ENCODE measurements around the gene C3orf22.

The C3orf22 gene

DNA sequence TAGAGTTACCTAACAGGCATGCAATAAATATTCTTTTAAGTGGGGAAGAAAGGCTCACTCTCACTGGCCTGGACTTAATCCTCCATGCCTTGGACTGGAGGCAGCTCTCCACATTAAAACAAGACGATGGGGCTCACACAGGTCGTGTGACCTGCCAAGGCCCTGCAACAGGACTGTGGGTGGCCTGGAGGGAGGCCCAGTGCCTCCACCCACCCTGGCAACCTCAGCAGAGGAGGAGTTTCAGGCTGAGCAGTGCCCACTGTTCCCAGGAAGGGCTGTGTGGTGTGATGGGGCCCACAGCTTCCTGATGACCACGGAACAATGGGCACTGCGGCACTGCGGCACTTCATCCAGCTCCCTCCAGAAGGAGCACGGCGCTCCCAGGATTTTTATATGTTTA is 46.7 kb downstream of the C3orf22 start:
- no peak for DNase-seq (ENCODE audit: low spot score)

DNA sequence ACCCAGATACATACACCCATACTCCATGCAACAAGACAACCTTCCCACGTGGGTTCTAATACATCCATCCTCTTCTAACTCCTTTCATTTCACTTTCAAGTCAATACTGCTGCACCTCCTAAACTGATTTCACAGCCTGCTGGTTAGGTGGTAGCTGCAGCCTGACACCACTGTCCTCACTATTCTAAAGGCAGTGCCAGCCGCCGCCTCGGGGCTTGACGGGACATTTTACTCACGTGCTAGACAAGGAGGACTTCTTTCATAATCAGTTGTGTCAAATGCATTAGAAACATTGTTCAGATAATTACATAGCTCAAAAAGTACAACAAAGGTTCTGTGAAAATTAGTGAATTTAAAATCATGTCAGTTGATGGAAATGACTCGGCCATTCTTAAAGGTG is 47.4 kb downstream of the C3orf22 start:
- no peak for DNase-seq (ENCODE audit: low spot score)

DNA sequence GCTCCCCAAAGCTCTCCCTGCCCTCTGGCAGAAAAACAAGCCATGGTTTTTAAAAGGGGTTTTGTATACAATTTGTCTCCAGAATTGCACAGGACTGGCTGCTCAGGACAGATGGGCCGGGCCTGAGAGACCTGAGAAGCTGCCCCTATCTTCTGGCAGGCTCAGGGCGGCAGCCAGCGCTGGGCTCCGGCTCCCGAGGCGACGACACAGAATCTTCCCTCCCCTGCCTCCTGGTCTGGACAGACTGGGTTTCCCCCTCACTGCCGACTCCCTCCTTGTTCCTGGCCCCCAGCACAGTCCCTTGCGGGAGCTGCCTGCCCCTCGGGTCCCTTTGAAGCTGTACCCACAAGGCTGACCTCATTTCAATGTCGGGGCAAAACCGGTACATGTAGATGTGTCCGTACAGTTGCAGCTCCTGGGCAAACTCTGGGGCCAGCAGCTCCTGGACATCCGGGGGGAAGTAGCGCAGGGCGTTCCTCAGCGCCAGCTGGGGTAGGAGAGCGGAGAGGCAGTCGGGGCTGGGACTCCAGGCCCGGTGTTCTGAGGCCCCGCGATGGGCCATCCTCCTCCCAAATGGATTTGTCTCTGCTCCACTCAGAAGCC is 48.3 kb downstream of the C3orf22 start:
- DNase-seq (ENCODE audit: low spot score) = no peak

DNA sequence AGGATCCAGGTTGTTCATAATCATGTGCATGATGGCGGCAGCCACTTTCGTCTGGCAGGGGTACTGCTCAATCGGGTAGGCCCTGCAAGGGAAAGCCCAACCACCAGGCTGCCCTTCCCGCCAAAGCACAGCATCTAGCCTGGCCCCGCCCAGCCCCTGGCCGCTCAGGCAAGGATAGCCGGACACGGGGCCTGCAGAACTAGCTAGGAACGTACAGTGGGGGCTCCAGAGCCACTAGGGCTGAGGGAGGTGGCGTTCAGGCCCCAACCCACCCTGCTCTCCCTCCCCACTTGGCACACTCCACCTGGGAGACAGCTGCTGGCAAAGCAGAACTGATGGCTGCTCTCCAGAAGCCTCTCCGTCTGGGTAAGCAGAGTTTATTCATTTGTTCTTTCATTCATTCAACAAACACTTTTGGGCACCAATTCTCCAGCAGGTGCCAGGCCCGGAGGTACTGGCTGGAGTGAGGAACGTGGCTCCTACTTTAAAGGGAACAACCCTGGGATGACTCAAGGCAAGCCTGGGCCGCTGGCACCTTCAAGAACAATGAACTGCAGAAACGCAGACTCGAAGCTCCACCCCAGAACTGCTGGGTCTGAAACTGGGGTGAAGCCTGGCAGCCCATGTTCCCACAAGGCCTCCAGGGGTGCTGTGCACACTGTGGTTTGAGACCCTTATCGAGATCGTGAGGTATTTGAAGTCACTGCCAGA is 49.0 kb downstream of the C3orf22 start:
- no peak for DNase-seq (ENCODE audit: low spot score)

DNA sequence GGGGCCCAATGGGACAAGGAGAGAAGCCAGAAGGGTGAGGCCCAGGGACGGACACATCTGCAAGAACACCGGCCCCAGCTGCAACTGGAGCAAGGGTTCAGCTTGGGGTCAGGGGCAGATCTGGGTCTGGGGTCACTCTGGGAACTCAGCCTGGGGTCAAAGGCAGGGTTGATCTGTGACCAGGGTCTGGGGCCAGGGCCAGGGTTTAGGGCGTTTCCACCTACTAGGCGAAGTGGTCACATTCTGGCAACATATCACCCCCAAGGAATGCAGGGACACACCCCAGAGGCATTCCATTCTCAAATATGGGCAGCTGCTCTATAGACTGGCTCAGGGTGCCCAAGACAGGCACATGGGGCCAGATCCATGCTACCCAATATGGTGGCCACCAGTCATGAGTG is 50.2 kb downstream of the C3orf22 start:
- DNase-seq (ENCODE audit: low spot score) = no peak

DNA sequence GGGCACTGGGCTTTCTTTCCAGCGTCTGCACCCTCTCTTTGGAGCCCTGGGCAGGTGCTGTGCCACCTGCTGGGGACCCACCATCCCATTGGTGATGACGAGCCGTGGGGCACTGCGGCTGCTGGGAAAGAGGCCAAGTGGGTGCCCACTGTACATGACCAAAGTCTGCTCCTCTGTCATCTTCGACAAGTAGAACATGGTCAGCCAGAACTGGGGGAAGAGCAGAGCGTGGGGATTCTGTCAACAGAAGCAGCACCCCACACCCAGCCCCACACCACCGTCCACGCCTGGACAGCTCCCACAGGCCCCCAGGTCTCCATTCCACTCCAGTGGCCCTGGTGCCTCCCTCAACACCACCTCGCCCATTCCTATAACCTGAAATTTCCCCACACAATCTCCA is 50.8 kb downstream of the C3orf22 start:
- no peak for DNase-seq (ENCODE audit: low spot score)

DNA sequence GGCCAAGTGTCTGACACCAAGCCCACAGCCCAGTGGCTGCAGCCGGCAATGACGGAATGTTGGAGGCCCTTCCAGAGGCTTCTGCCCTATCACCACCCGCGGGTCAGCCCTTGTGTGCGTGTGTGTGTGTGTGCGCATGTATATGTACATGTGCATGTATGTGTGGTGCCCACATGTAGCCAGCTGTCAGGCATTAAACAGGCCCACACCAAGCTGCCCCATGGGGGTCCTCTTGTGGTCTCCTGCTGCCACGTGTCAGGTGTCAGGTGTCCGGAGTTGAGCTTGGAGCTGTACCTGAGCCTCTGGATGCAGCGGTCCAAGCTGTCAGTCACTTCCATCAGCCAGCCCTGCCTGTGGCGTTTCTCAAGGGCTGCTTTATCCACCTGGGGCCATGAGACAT is 55.0 kb downstream of the C3orf22 start:
- DNase-seq (ENCODE audit: low spot score) = no peak

DNA sequence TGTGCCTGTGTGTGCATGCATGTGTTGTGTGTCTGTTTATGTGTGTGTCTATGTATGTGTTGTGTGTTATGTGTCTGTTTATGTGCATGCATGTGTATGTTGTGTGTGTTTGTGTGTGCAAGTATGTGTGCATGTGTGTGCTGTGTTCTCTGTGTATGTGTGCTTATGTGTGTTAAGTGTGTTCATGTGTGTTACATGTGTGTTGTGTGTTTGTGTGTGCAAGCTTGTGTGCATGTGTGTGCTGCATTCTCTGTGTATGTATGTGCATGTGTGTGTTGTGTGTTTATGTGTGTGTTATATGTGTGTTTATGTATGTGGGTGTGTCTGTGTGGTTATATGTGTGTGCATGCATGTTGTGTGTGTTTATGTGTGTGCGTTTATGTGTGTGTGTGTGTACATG is 56.1 kb downstream of the C3orf22 start:
- no peak for DNase-seq (ENCODE audit: low spot score)

DNA sequence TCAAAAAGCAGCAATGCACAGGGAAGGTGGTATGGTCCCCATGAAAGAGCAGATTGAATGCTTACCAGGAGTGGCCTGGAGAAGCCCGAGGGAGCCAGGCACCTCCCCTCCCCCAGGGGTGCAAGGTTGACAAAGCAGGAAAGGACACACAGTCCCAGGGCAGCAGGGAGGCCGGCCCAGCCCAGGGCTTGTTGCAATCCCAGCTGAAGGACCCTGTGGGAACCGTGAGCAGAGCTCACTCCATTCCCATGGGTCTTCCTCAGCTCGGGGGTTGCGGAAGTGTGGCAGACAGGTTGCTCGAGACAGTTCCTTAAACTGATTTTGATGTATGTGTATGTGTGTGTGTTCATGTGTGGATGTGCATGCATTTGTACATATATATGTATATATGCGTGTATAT is 57.0 kb downstream of the C3orf22 start:
- DNase-seq (ENCODE audit: low spot score) = no peak

DNA sequence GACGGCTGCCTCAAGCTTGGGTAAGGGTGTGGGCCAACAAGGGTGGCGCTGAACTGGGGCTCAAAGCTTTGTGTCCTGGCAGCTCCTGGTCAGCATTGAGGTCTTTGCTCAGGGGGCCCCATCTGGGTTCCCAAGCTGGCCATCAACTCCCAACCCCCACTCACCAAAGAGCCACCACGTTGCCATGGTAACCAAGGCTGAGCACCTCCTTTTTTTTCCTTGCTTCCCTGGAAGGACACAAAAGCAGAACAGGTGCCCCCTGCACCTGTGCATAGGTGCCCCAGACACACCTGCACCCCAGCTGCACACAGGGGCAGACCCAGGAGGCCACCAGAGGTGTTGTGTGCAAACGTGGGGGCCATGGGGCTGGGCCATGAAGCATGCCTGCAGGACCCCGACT is 57.7 kb downstream of the C3orf22 start:
- no peak for DNase-seq (ENCODE audit: low spot score)

DNA sequence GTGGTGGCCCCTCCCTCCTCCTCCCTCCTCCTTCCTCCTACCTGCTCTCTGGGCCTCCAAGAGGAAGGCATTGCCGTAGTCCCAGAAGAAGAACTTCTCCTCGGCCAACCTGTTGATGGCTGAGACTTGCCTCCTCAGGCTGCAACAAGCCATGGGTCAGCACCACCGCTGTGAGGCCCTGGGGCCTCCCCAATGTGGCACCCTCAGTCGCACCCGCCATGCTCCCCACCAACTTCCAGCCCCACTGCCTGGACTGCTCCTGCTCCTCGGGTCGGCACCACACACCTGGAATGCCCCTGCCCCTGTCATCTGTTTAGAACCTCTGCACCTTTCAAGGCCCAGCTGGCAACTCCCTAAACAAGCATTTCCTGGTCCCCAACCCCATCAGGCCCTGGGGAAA is 58.7 kb downstream of the C3orf22 start:
- DNase-seq (ENCODE audit: low spot score) = no peak
